Measurements from ENCODE around the gene TRIM28. TPM values are rescaled to one million over a fixed set of nuclear protein-coding genes. Genes with fewer than 3 reads are reported as not detected.

TRIM28 gene
- total and polyA plus RNA-seq, 9 of the 15 experiments (the other 6 are each of a cell fraction or from before 2014, with no cell fraction given) = 12.1 to 797 (median 490) TPM

DNA sequence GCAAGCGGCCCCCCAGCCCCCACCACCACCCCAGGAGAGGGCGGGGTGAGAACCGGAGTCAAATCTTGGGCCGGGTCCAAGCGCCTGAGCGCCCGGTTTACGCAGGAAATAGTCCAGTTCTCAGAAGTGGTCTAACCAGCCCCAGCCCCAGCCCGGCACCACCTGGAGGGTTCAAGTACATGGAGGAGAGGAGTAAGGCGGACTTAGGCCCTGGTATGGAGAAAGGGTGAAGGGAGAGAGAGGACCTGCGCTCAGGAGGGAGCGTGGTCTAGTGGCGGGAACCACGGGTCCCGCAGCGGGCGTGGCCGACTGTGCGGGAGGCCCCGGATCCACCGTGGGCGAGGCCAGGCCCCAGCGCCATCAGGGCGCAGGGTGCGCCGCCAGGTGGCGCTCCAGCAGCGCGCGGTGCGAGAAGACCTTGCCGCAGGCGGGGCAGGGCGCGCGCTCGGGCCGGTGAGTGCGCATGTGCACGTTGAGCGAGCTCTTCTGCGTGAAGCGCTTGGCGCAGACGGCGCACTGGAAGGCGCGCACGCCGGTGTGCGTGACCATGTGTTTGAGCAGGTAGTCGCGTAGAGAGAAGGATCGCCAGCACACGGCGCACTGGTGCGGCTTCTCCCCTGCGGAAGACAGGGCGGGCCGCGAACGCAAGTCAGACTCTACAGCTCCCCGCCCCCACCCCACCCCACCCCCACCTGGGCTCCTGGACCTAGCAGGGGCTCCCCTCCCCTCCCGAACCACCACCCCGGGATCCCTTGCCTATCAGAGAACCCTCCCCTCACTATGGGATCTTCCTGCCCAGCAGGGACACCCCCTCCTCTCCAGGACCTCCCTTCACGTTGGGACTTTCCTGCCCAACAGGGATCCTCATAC, 29.9 kb upstream of the TRIM28 start (continued):
- TF ChIP-seq SIX5 (IDR thresholded peaks at IDR 0.05; ENCODE audit: borderline replicate concordance in 1 of 2, insufficient read depth in 1 of 2, low read depth in 1 of 2, low read length in 2 of 2) = no peak
- no peak for TF ChIP-seq SRSF1 (IDR thresholded peaks at IDR 0.05; ENCODE audit: low read depth, low read length)
- 0 out of 2 replicates have a peak, but pooled peaks have one; percentile 38 for TF ChIP-seq HDAC2 (IDR thresholded peaks at IDR 0.05)
- TF ChIP-seq NFRKB (IDR thresholded peaks at IDR 0.05; ENCODE audit: low read depth) = 0 out of 2 replicates have a peak, but pooled peaks have one; percentile 40
- TF ChIP-seq CBFA2T3 (IDR thresholded peaks at IDR 0.05) = no peak
- TF ChIP-seq ZNF609 (CRISPR knock-in tag; IDR thresholded peaks at IDR 0.05; ENCODE audit: borderline replicate concordance) = no peak
- no peak for TF ChIP-seq CBFA2T2 (conservative IDR thresholded peaks at IDR 0.05)
- no peak for TF ChIP-seq ZNF639 (CRISPR knock-in tag; conservative IDR thresholded peaks at IDR 0.05 in 1 of 2, IDR thresholded peaks at IDR 0.05 in 1 of 2)
- TF ChIP-seq, protein P1, sequence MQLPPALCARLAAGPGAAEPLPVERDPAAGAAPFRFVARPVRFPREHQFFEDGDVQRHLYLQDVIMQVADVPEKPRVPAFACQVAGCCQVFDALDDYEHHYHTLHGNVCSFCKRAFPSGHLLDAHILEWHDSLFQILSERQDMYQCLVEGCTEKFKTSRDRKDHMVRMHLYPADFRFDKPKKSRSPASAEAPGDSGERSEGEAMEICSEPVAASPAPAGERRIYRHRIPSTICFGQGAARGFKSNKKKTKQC (CRISPR knock-in tag; IDR thresholded peaks at IDR 0.05) = peak; percentile 73
- no peak for TF ChIP-seq ZSCAN29 (IDR thresholded peaks at IDR 0.05)
- no peak for TF ChIP-seq ZNF316 (IDR thresholded peaks at IDR 0.05)
- no peak for TF ChIP-seq NFE2L1 (tag; IDR thresholded peaks at IDR 0.05; ENCODE audit: borderline replicate concordance, low read depth)
- TF ChIP-seq MTF1 (CRISPR knock-in tag; IDR thresholded peaks at IDR 0.05; ENCODE audit: borderline replicate concordance) = no peak
- TF ChIP-seq RBM14 (IDR thresholded peaks at IDR 0.05; ENCODE audit: borderline replicate concordance, insufficient read depth, low read depth, low read length) = no peak

Measured in K562 (cell line).